Nephron progenitor cell (in vitro differentiated cells): ENCODE measurements around the gene MYO1E.

ENCODE experiments used
- DNase-seq: peaks from one replicate; pipeline ENCODE4 v3.0.0; 2021
- H3K27ac Mint-ChIP-seq: 2 replicates; pipeline ENCODE4 v1.8.0; 2021; ENCODE audit warnings: mild to moderate bottlenecking, moderate library complexity, mixed read lengths
- H3K27me3 Mint-ChIP-seq: 2 replicates; pipeline ENCODE4 v1.8.0; 2021; ENCODE audit warnings: mild to moderate bottlenecking, low read depth, mixed read lengths; ENCODE audit not compliant: poor library complexity
- H3K36me3 Mint-ChIP-seq: 2 replicates; pipeline ENCODE4 v1.8.0; 2021; ENCODE audit warnings: low read depth, mixed read lengths
- H3K4me1 Mint-ChIP-seq: 2 replicates; pipeline ENCODE4 v1.8.0; 2021; ENCODE audit warnings: mixed read lengths
- H3K4me3 Mint-ChIP-seq: 2 replicates; pipeline ENCODE4 v1.8.0; 2021; ENCODE audit warnings: mild to moderate bottlenecking, moderate library complexity, mixed read lengths
- H3K9me3 Mint-ChIP-seq: 2 replicates; pipeline ENCODE4 v1.8.0; 2021; ENCODE audit warnings: mild to moderate bottlenecking, moderate library complexity, mixed read lengths
- CTCF ChIP-seq: fragments of 200-600 bp; sonication (generic); IDR thresholded peaks from 2 replicates; pipeline ENCODE4 v1.5.0; 2021; ENCODE audit warnings: antibody characterized with exemption

Gene MYO1E

GRCh38 chr15:59176653-59177316 lies 195.9 kb downstream of the MYO1E start:
- H3K36me3 Mint-ChIP-seq, result peaks cover 62% of the 10 kb centered on the region
- H3K4me1 Mint-ChIP-seq, result peaks cover 30% of the 10 kb centered on the region
- no peak for DNase-seq
- peaks cover 10% of the 10 kb centered on the region for H3K9me3 Mint-ChIP-seq
- peak overlapping the region; percentile 87 for H3K27ac Mint-ChIP-seq
- no peaks in the 10 kb centered on the region for H3K27me3 Mint-ChIP-seq
- H3K4me3 Mint-ChIP-seq, result no peak overlapping the region
- TF ChIP-seq CTCF, result no peak

GRCh38 chr15:59174835-59175831 lies 197.5 kb downstream of the MYO1E start:
- H3K4me1 Mint-ChIP-seq, result peaks cover 31% of the 10 kb centered on the region
- peak overlapping the region; percentile 97 for H3K27ac Mint-ChIP-seq
- DNase-seq, result peak; percentile 44
- TF ChIP-seq CTCF, result peak; percentile 55
- no peak overlapping the region for H3K4me3 Mint-ChIP-seq
- H3K9me3 Mint-ChIP-seq, result peaks cover 3% of the 10 kb centered on the region
- peaks cover 53% of the 10 kb centered on the region for H3K36me3 Mint-ChIP-seq
- no peaks in the 10 kb centered on the region for H3K27me3 Mint-ChIP-seq

- peaks cover 32% of the 10 kb centered on the region for H3K4me1 Mint-ChIP-seq
- H3K36me3 Mint-ChIP-seq, result peaks cover 58% of the 10 kb centered on the region
- H3K9me3 Mint-ChIP-seq, result peaks cover 3% of the 10 kb centered on the region
- H3K27ac Mint-ChIP-seq, result no peak overlapping the region
- no peak for TF ChIP-seq CTCF
- DNase-seq, result no peak
- H3K27me3 Mint-ChIP-seq, result no peaks in the 10 kb centered on the region
- no peak overlapping the region for H3K4me3 Mint-ChIP-seq
Measured at GRCh38 chr15:59174151-59174834, 198.4 kb downstream of the MYO1E start.

DNA sequence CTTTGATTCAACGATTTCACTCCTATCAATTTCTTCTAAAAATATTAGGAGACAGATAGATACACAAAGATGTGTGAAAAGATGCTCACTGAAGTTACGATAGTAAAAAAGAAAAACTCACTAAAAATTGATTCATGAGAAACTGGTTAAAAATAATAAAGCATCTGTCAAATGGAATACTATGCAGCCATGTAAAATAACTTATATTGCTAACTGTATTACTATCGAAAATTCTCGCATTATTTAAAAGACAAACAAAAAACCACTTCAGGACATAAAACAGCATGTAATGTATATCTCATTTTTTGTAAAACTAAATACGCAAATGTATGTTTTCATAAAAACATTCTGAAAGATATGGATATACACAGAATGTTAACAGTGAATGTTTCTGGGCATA lies 199.5 kb downstream of the MYO1E start:
- Mint-ChIP-seq H3K4me3 (no peak overlapping the region), H3K4me1 (peaks cover 39% of the 10 kb centered on the region), H3K9me3 (peaks cover 3% of the 10 kb centered on the region), H3K36me3 (peaks cover 53% of the 10 kb centered on the region), H3K27ac (no peak overlapping the region), H3K27me3 (no peaks in the 10 kb centered on the region)
- no peak for TF ChIP-seq CTCF
- DNase-seq, result no peak

DNA sequence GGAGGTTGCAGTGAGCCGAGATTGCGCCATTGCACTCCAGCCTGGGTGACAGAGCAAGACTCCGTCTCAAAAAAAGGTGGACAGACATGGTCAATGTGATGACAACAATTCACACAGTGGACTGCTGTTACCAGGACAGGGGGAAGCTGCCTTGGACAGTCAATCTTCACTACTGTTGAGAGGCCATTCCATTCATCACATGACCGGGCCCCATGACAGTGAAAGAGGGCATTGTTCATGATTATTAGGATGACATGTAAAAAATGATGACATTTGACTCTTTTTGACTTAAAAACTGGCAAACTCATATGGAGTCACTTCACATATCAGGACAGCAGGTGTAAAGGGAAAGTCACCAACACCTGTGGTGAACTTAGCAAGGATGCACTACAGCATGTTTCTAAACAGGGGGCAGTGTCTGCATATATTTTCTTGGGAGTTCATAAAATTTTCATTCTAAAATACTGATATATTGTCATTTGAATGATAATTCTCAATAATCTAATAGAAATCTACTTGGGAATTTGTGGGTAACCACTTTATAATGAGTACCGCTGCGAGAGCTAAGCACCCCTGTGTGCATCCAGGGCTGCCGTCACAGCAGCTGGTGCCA lies 200.3 kb downstream of the MYO1E start:
- no peak for DNase-seq
- peaks cover 44% of the 10 kb centered on the region for H3K4me1 Mint-ChIP-seq
- peaks cover 3% of the 10 kb centered on the region for H3K9me3 Mint-ChIP-seq
- no peak overlapping the region for H3K4me3 Mint-ChIP-seq
- TF ChIP-seq CTCF, result no peak
- peaks cover 48% of the 10 kb centered on the region for H3K36me3 Mint-ChIP-seq
- H3K27ac Mint-ChIP-seq, result no peak overlapping the region
- no peaks in the 10 kb centered on the region for H3K27me3 Mint-ChIP-seq
